Endothelial cell of umbilical vein (primary cell): ENCODE results near the gene SAMD4B. TPM values are rescaled to one million over a fixed set of nuclear protein-coding genes. Genes with fewer than 3 reads are reported as not detected.

Experiments
- BruUV-seq: library from RNA; stranded (reverse); fragments of 400-500 nt; replicated peaks from 2 replicates; lab custom pipeline; 2021; lab: Mats Ljungman, UMichigan
- CTCF ChIA-PET: fragments of 300-600, 350-600 bp; sonication (Branson Sonifier 250); formaldehyde crosslinking; loops from one replicate; lab custom pipeline; 2021; ENCODE audit warnings: antibody characterized with exemption, inconsistent platforms; lab: Charles Lee
- POLR2A ChIA-PET: fragments of 300-600, 350-600 bp; sonication (Branson Sonifier 250); formaldehyde crosslinking; loops from one replicate; lab custom pipeline; 2021; ENCODE audit warnings: antibody characterized with exemption, inconsistent platforms; lab: Charles Lee
- DNase-seq: peaks from one replicate; pipeline ENCODE4 v3.0.0-alpha.2; 2011; ENCODE audit warnings: low read depth, low spot score
- FAIRE-seq: peaks from 2 replicates; lab custom pipeline; 2011; peaks lifted over from hg19 to GRCh38; lab: Jason Lieb, UNC
- H2AFZ ChIP-seq: 2 replicates; pipeline ENCODE4 v1.6.0; 2012; ENCODE audit warnings: low read depth, low read length, control low read depth, inconsistent platforms
- H3K27ac ChIP-seq: 2 replicates; pipeline ENCODE4 v1.5.1; 2011; ENCODE audit warnings: low read depth, mild to moderate bottlenecking, control low read depth, low read length, moderate library complexity; ENCODE audit not compliant: insufficient read depth
- H3K27me3 ChIP-seq, 2 experiments: 2 replicates each; pipeline versions ENCODE4 v1.6.0 to v1.6.1; 2011; ENCODE audit warnings: low read length in 2 of 2, mixed read lengths in 1 of 2; ENCODE audit not compliant: control insufficient read depth in 2 of 2, insufficient read depth in 2 of 2
- H3K36me3 ChIP-seq, 2 experiments: 2 replicates in 1 of 2; 3 replicates in 1 of 2; pipeline ENCODE4 v1.5.1; 2011; ENCODE audit warnings: low read length in 2 of 2, mild to moderate bottlenecking in 1 of 2, moderate library complexity in 1 of 2; ENCODE audit not compliant: control insufficient read depth in 2 of 2, insufficient read depth in 2 of 2; ENCODE audit errors: extremely low read depth in 1 of 2
- H3K4me1 ChIP-seq: 3 replicates; pipeline ENCODE4 v1.5.1; 2011; ENCODE audit warnings: mild to moderate bottlenecking, low read length; ENCODE audit not compliant: control insufficient read depth, insufficient read depth; ENCODE audit errors: extremely low read depth
- H3K4me2 ChIP-seq: 2 replicates; pipeline ENCODE4 v1.6.1; 2011; ENCODE audit warnings: low read length, control low read depth, mixed read lengths; ENCODE audit not compliant: insufficient read depth
- H3K4me3 ChIP-seq, 3 experiments: fragments of 200-600 bp in 1 of 3; sonication (generic), shearing (Covaris generic) in 1 of 3; replicated peaks in 1 of 3; 2 replicates each; pipeline ENCODE4 v1.5.1; 2011 to 2016; ENCODE audit warnings: control low read depth in 3 of 3, low read length in 3 of 3, mild to moderate bottlenecking in 2 of 3, inconsistent platforms in 1 of 3, low read depth in 1 of 3, moderate library complexity in 1 of 3; ENCODE audit not compliant: insufficient read depth in 1 of 3
- H3K79me2 ChIP-seq: 2 replicates; pipeline ENCODE4 v1.6.0; 2012; ENCODE audit warnings: low read length, inconsistent platforms; ENCODE audit not compliant: control insufficient read depth, insufficient read depth
- H3K9ac ChIP-seq: replicated peaks from 2 replicates; pipeline ENCODE3; 2011; ENCODE audit warnings: low read length, control low read depth; ENCODE audit not compliant: insufficient read depth; ENCODE audit errors: extremely low read depth
- H3K9me1 ChIP-seq: replicated peaks from 3 replicates; pipeline ENCODE4 v1.6.0; 2011; ENCODE audit warnings: mild to moderate bottlenecking, low read length; ENCODE audit not compliant: control insufficient read depth, insufficient read depth; ENCODE audit errors: extremely low read depth
- H3K9me3 ChIP-seq: replicated peaks from 2 replicates; pipeline ENCODE4 v1.5.1; 2012; ENCODE audit warnings: low read length, inconsistent platforms; ENCODE audit not compliant: control insufficient read depth, insufficient read depth
- H4K20me1 ChIP-seq: replicated peaks from 2 replicates; pipeline ENCODE3; 2011; ENCODE audit warnings: mild to moderate bottlenecking, low read length; ENCODE audit not compliant: control insufficient read depth, insufficient read depth; ENCODE audit errors: extremely low read depth
- CTCF ChIP-seq, 2 donors: IDR thresholded peaks; 1 replicate in 1 of 2; 2 replicates in 1 of 2; pipeline ENCODE4 v1.5.1; 2011; ENCODE audit warnings: low read length in 2 of 2, mild to moderate bottlenecking in 2 of 2, moderate library complexity in 2 of 2, control low read depth in 1 of 2, inconsistent platforms in 1 of 2, low read depth in 1 of 2; ENCODE audit not compliant: insufficient read depth in 1 of 2; ENCODE audit errors: extremely low read depth in 1 of 2
- EZH2 ChIP-seq: IDR thresholded peaks from 2 replicates; pipeline ENCODE4 v1.6.1; 2012; ENCODE audit warnings: borderline replicate concordance, low read depth, mild to moderate bottlenecking, moderate library complexity, low read length, inconsistent platforms; ENCODE audit not compliant: severe bottlenecking
- FOS ChIP-seq: IDR thresholded peaks from 2 replicates; pipeline ENCODE4 v1.6.1; 2011; ENCODE audit warnings: mild to moderate bottlenecking, low read length, moderate library complexity, borderline replicate concordance; ENCODE audit not compliant: insufficient read depth
- GATA2 ChIP-seq: IDR thresholded peaks from 2 replicates; pipeline ENCODE4 v1.7.0; 2011; ENCODE audit warnings: low read depth, mild to moderate bottlenecking, moderate library complexity, mixed read lengths, low read length; ENCODE audit not compliant: insufficient read length, insufficient read depth
- JUN ChIP-seq: IDR thresholded peaks from 2 replicates; pipeline ENCODE4 v1.6.1; 2011; ENCODE audit warnings: borderline replicate concordance, low read depth; ENCODE audit not compliant: insufficient read length, insufficient read depth
- MAX ChIP-seq: IDR thresholded peaks from 2 replicates; pipeline ENCODE4 v1.6.1; 2011; ENCODE audit not compliant: insufficient read depth, insufficient read length
- MYC ChIP-seq: IDR thresholded peaks from one replicate; pipeline ENCODE4 v1.6.1; 2011; ENCODE audit warnings: mild to moderate bottlenecking, low read depth, low read length
- POLR2A ChIP-seq: IDR thresholded peaks from 2 replicates; pipeline ENCODE4 v1.6.1; 2012; ENCODE audit warnings: low read depth, mild to moderate bottlenecking, control low read depth, low read length
- POLR2AphosphoS5 ChIP-seq: IDR thresholded peaks from 2 replicates; pipeline ENCODE4 v1.6.1; 2012; ENCODE audit warnings: low read depth, mild to moderate bottlenecking, control low read depth, low read length, moderate library complexity; ENCODE audit not compliant: insufficient read depth
- dilution Hi-C: fragments of 300-500 bp; cut with MboI; formaldehyde crosslinking; loops from one replicate; pipeline ENCODE4 v1.15.0; 2019; ENCODE audit warnings: low sequenced_read_pairs; ENCODE audit not compliant: extremely low pct_ligation_motif_present
- intact Hi-C: fragments of 100-400 bp; cut with micrococcal nuclease; formaldehyde crosslinking; loops from one replicate; pipeline ENCODE4 v1.10.0; 2022
- polyA plus RNA-seq, 4 experiments: library from polyadenylated mRNA; depleted of rRNA in 3 of 4; stranded (reverse) in 3 of 4; unstranded in 1 of 4; fragments of >200 nt; gene quantifications; 2 replicates each; pipeline versions ENCODE4 v1.2.1 to v1.2.3, GENCODE V29; 2011 to 2012; ENCODE audit warnings: missing spikeins in 1 of 4
- total RNA-seq: library from RNA; stranded (reverse); gene quantifications from 2 replicates; pipeline ENCODE4 v1.2.3, GENCODE V29; 2021

Gene SAMD4B
- total and polyA plus RNA-seq, 2 donors (not counting 3 experiments of a cell fraction or from before 2014, with no cell fraction given), result 82.1 to 84.2 TPM

GRCh38 chr19:39415111-39416046 lies 73.2 kb downstream of the SAMD4B start:
- no peak overlapping the region for H3K9ac ChIP-seq
- H3K36me3 ChIP-seq, result peaks cover 0 to 20% of the 10 kb centered on the region in 2 experiments
- intact Hi-C loops (no loop called here), dilution Hi-C loops (no loop called here)
- no peak for DNase-seq
- CTCF ChIA-PET, result interaction anchor here (1.5 to 1.9 kb wide), 2 partner anchors 11 to 12 kb away, joined by 4 to 29 read pairs; no protein-coding TSS in a partner anchor
- POLR2A ChIA-PET, result interaction anchor here (1.1 to 2.2 kb wide), 2 partner anchors 20 kb away, joined by 3 to 18 read pairs; partner anchors contain the start of gene RPS16
- no peaks in the 10 kb centered on the region for H3K27me3 ChIP-seq
- peaks cover 13% of the 10 kb centered on the region for H3K79me2 ChIP-seq
- no peak for FAIRE-seq
- H3K27ac ChIP-seq, result no peak overlapping the region
- no peak overlapping the region for H3K4me3 ChIP-seq
- BruUV-seq, result no TSS peak
- H3K4me1 ChIP-seq, result peaks cover 17% of the 10 kb centered on the region
- no peaks in the 10 kb centered on the region for H3K9me3 ChIP-seq
- H3K4me2 ChIP-seq, result no peak overlapping the region
- TF ChIP-seq JUN (no peak), MYC (no peak)
- no peak overlapping the region for H2AFZ ChIP-seq
- no peaks in the 10 kb centered on the region for H3K9me1 ChIP-seq
- H4K20me1 ChIP-seq, result no peaks in the 10 kb centered on the region

- dilution Hi-C loops, result no loop called here
Measured at GRCh38 chr19:39416152-39417120, 74.2 kb downstream of the SAMD4B start.

More at GRCh38 chr19:39416152-39417120, 74.2 kb downstream of the SAMD4B start:
- TF ChIP-seq GATA2 (no peak), FOS (no peak), EZH2 (no peak), POLR2A (no peak), POLR2AphosphoS5 (no peak), MYC (no peak), JUN (no peak), CTCF (IDR thresholded peaks at IDR 0.05; ENCODE audit: extremely low read depth in 1 of 2, insufficient read depth in 1 of 2, low read depth in 1 of 2, low read length in 2 of 2) (no peak), MAX (no peak)
- no peak overlapping the region for H3K27ac ChIP-seq
- no peak for FAIRE-seq
- no peaks in the 10 kb centered on the region for H3K9me3 ChIP-seq
- peaks cover 13% of the 10 kb centered on the region for H3K79me2 ChIP-seq
- H3K36me3 ChIP-seq, result peaks cover 0 to 24% of the 10 kb centered on the region in 2 experiments
- no peaks in the 10 kb centered on the region for H4K20me1 ChIP-seq
- no TSS peak for BruUV-seq
- no peak overlapping the region for H3K9ac ChIP-seq
- CTCF ChIA-PET, result interaction anchor here (1.5 kb wide), 1 partner anchor 10 kb away, joined by 4 read pairs; no protein-coding TSS in a partner anchor
- H3K27me3 ChIP-seq, result no peaks in the 10 kb centered on the region
- POLR2A ChIA-PET, result interaction anchor here (1.1 kb wide), 1 partner anchor 19 kb away, joined by 3 read pairs; the partner anchor contains the start of gene RPS16
- peaks cover 7% of the 10 kb centered on the region for H3K4me1 ChIP-seq
- H2AFZ ChIP-seq, result no peak overlapping the region
- H3K4me2 ChIP-seq, result no peak overlapping the region
- intact Hi-C loops, result no loop called here
- no peak for DNase-seq
- no peak overlapping the region for H3K4me3 ChIP-seq
- no peaks in the 10 kb centered on the region for H3K9me1 ChIP-seq
